Coronary artery (tissue), 2 donors: Measurements from ENCODE around the gene EPHX1.

ENCODE experiments used
- DNase-seq: peaks from one replicate; pipeline ENCODE4 v3.0.0-alpha.2; 2017; ENCODE audit warnings: low spot score
- H3K27ac ChIP-seq, 2 donors: fragments of 200-600 bp; sonication (generic); one replicate each; pipeline ENCODE4 v1.5.1; 2016 to 2019
- H3K4me3 ChIP-seq: fragments of 200-600 bp; sonication (generic); 2 replicates; pipeline ENCODE4 v1.5.1; 2016; ENCODE audit warnings: mild to moderate bottlenecking, moderate library complexity
- CTCF ChIP-seq: fragments of 200-600 bp; sonication (generic); IDR thresholded peaks from one replicate; pipeline ENCODE4 v1.5.1; 2019; ENCODE audit warnings: antibody characterized with exemption

Gene EPHX1

GRCh38 chr1:225840713-225841112 lies 30.8 kb downstream of the EPHX1 start:
- H3K4me3 ChIP-seq, result no peak overlapping the region
- H3K27ac ChIP-seq, result no peak overlapping the region
- no peak for TF ChIP-seq CTCF
- DNase-seq, result no peak

GRCh38 chr1:225842074-225842473 lies 32.1 kb downstream of the EPHX1 start:
- DNase-seq, result no peak
- TF ChIP-seq CTCF, result no peak
- H3K4me3 ChIP-seq, result no peak overlapping the region
- no peak overlapping the region for H3K27ac ChIP-seq

- Histone ChIP-seq H3K4me3 (no peak overlapping the region), H3K27ac (peak overlapping the region in 1 of 2 donors; percentile 32)
- no peak for TF ChIP-seq CTCF
- no peak for DNase-seq
These were observed 33.0 kb downstream of the EPHX1 start for GRCh38 chr1:225842788-225843425.

GRCh38 chr1:225843426-225843795 lies 33.5 kb downstream of the EPHX1 start:
- TF ChIP-seq CTCF, result no peak
- no peak for DNase-seq
- H3K27ac ChIP-seq, result peak overlapping the region in 1 of 2 donors; percentile 10
- no peak overlapping the region for H3K4me3 ChIP-seq

- no peak overlapping the region for H3K4me3 ChIP-seq
- no peak for DNase-seq
- peak overlapping the region in 1 of 2 donors; percentile 10 for H3K27ac ChIP-seq
- no peak for TF ChIP-seq CTCF
These were observed 34.5 kb downstream of the EPHX1 start for GRCh38 chr1:225844236-225845061.

GRCh38 chr1:225845097-225845496 lies 35.2 kb downstream of the EPHX1 start:
- Histone ChIP-seq H3K27ac (peak overlapping the region in 1 of 2 donors; percentile 72), H3K4me3 (no peak overlapping the region)
- no peak for DNase-seq
- TF ChIP-seq CTCF, result no peak
